Parietal lobe (tissue), 1 donor: ENCODE data around the gene LRIT3. TPM values are rescaled to one million over a fixed set of nuclear protein-coding genes. Genes with fewer than 3 reads are reported as not detected.

Experiments used
- total RNA-seq: library from RNA; depleted of rRNA; stranded (reverse); fragments of >200 nt; gene quantifications from one replicate; pipeline ENCODE4 v1.2.3, GENCODE V29; 2014

LRIT3 gene, protein sequence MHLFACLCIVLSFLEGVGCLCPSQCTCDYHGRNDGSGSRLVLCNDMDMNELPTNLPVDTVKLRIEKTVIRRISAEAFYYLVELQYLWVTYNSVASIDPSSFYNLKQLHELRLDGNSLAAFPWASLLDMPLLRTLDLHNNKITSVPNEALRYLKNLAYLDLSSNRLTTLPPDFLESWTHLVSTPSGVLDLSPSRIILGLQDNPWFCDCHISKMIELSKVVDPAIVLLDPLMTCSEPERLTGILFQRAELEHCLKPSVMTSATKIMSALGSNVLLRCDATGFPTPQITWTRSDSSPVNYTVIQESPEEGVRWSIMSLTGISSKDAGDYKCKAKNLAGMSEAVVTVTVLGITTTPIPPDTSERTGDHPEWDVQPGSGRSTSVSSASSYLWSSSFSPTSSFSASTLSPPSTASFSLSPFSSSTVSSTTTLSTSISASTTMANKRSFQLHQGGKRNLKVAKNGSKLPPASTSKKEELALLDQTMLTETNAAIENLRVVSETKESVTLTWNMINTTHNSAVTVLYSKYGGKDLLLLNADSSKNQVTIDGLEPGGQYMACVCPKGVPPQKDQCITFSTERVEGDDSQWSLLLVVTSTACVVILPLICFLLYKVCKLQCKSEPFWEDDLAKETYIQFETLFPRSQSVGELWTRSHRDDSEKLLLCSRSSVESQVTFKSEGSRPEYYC
- 0.31 TPM for total RNA-seq

GRCh38 chr4:109847896-109848442 is at the start of gene LRIT3:
Gene LRIT3 (plus strand): TSS chr4:109848107. CDS start chr4:109848202, 95 bp downstream.

GRCh38 chr4:109801895-109802319 is 46.0 kb upstream of the LRIT3 start, which contains the start of gene CFI:
Gene CFI (minus strand): TSS chr4:109801999. CDS start chr4:109801971, 28 bp downstream.

DNA sequence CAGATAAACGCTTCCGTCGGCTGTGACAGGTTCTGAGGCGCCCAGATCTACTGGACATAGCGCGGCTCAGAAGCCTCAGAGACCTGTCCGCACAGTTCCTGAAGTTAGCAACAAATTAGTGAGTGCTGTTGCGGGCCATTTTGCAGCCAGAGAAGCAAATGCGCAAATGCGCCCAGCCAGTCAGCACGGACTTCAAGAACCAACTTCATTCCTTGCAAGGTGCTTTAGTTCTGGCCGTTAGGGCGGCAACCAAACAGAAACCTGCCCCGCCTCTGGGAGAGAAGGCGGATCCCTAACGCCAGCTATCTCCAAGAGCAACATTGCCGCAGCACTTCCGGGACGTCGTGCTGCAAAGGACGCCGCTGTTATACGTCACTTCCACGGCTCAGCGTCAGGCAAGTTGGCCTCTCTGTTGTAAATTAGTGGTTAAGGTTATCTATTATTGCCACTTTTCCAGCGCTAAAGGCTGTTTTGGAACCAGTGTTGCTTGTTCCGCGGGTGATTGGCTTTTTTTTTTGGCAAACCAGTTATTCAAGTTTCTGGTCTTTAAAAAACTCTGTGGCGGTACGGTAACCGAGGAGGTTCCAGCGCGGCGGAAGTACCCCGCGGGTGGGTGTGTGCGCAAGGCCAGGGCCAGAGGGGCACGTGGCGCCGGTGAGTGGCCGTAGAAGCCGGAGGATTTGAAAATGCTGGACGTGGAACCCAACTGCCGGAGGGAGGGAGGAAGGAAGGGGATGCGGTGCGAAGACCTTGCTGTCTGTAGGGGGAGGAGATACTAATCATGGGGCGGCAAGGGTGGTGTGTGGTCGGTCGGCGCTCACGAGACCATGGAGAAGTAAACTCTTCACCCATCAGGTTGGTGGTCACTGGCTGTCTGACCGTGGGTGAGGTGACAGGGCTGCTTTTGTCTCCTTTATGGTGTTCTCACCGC is 32.5 kb upstream of the LRIT3 start, which contains the start of gene GAR1:
Gene GAR1 (plus strand): TSS at position 612 of the 931 bp plus-strand sequence. CDS start 403 bp downstream, outside the sequence.

GRCh38 chr4:109827672-109828071 is 20.2 kb upstream of the LRIT3 start, which contains the start of gene RRH:
Gene RRH (plus strand): TSS chr4:109827972. CDS start chr4:109828028, 56 bp downstream.

GRCh38 chr4:109912706-109913595 is 65.0 kb downstream of the LRIT3 start, which contains the start of gene EGF:
Gene EGF (plus strand): TSS chr4:109912883. CDS start chr4:109913336, 453 bp downstream.

Other genes starting within 250 kb of the LRIT3 start
- 17.2 TPM for gene CASP6, start 144.7 kb upstream of the LRIT3 start, total RNA-seq
- gene PLA2G12A, start 118.0 kb upstream of the LRIT3 start, total RNA-seq, result 26.0 TPM
- 1.6 TPM for gene CFI, start 46.1 kb upstream of the LRIT3 start, total RNA-seq
- gene GAR1, start 32.3 kb upstream of the LRIT3 start, total RNA-seq, result 6.3 TPM
- 0.31 TPM for gene RRH, start 20.1 kb upstream of the LRIT3 start, total RNA-seq
- gene EGF, start 64.8 kb downstream of the LRIT3 start, total RNA-seq, result 0.31 TPM